ENCODE measurements around the gene ALS2. TPM values are rescaled to one million over a fixed set of nuclear protein-coding genes. Genes with fewer than 3 reads are reported as not detected.

The ALS2 gene
- total RNA-seq, 1 experiment from 2014 or later, result 28.4 TPM

DNA sequence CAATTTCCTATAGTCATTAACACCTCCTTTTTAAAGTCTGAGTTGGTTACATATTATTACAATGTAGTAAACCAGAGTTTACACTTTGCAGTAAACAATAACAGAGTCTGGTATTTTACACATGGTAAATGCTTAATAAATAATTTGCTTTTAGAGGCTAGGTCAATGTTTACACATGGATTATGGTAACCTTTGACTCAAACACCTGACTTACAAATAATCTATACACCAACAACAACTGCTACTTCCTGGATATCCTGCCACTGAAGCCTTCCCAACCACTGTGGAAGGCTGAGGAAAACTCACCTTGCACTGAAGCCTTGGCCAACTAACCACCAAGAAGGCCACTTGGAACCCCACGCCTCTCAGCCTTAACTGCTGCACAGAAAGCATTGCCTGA is 5.4 kb downstream of the ALS2 start:
- Histone ChIP-seq H2BK20ac (ENCODE audit: low read depth, low read length, poor library complexity, severe bottlenecking) (no peak overlapping the region), H3K9me3 (ENCODE audit: control insufficient read depth, low read depth, low read length) (no peaks in the 10 kb centered on the region), H3K27ac (ENCODE audit: insufficient read length, low read depth, low read length) (no peak overlapping the region), H3K79me1 (ENCODE audit: insufficient read depth, low read depth, low read length, poor library complexity, severe bottlenecking) (no peaks in the 10 kb centered on the region), H4K8ac (replicated peaks; ENCODE audit: insufficient read length, low read depth, low read length) (no peak overlapping the region), H3K27me3 (ENCODE audit: insufficient read depth, low read length) (no peaks in the 10 kb centered on the region), H2AFZ (ENCODE audit: low read length) (no peak overlapping the region), H3K4me1 (ENCODE audit: insufficient read depth, low read length) (peaks cover 6% of the 10 kb centered on the region; the same call in 1 of the 2 replicates), H2BK12ac (ENCODE audit: insufficient read length, low read depth, low read length) (no peak overlapping the region), H4K91ac (ENCODE audit: insufficient read length, low read depth, low read length) (no peak overlapping the region), H3K23ac (ENCODE audit: insufficient read length, low read depth, low read length) (no peak overlapping the region), H2BK5ac (ENCODE audit: insufficient read length, low read length) (no peak overlapping the region), H2BK120ac (ENCODE audit: low read depth, low read length, poor library complexity, severe bottlenecking) (no peak overlapping the region), H2AK5ac (ENCODE audit: insufficient read length, low read length) (no peak overlapping the region), H4K20me1 (ENCODE audit: control insufficient read depth, insufficient read depth, insufficient read length) (no peaks in the 10 kb centered on the region), H4K5ac (ENCODE audit: insufficient read length, low read depth, low read length) (no peak overlapping the region), H3K4ac (ENCODE audit: low read depth, low read length) (no peak overlapping the region), H3K4me2 (ENCODE audit: insufficient read depth, insufficient read length, low read length) (no peak overlapping the region), H2BK15ac (ENCODE audit: low read depth, low read length) (no peak overlapping the region), H3K14ac (ENCODE audit: insufficient read depth, low read length) (no peak overlapping the region), H3K18ac (ENCODE audit: insufficient read length, low read depth, low read length) (no peak overlapping the region), H3K23me2 (ENCODE audit: insufficient read length, low read depth, low read length, poor library complexity, severe bottlenecking) (peaks cover 6% of the 10 kb centered on the region), H3K9ac (ENCODE audit: extremely low read depth, insufficient read length, low read length) (no peak overlapping the region), H3T11ph (ENCODE audit: low read length) (no peak overlapping the region), H3K79me2 (ENCODE audit: insufficient read depth, low read length) (peaks cover 17% of the 10 kb centered on the region; the same call in 1 of the 2 replicates), H3K56ac (ENCODE audit: insufficient read length, low read depth, low read length) (no peak overlapping the region)
- DNase-seq, result no peak
- TF ChIP-seq, protein P1, sequence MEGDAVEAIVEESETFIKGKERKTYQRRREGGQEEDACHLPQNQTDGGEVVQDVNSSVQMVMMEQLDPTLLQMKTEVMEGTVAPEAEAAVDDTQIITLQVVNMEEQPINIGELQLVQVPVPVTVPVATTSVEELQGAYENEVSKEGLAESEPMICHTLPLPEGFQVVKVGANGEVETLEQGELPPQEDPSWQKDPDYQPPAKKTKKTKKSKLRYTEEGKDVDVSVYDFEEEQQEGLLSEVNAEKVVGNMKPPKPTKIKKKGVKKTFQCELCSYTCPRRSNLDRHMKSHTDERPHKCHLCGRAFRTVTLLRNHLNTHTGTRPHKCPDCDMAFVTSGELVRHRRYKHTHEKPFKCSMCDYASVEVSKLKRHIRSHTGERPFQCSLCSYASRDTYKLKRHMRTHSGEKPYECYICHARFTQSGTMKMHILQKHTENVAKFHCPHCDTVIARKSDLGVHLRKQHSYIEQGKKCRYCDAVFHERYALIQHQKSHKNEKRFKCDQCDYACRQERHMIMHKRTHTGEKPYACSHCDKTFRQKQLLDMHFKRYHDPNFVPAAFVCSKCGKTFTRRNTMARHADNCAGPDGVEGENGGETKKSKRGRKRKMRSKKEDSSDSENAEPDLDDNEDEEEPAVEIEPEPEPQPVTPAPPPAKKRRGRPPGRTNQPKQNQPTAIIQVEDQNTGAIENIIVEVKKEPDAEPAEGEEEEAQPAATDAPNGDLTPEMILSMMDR (conservative IDR thresholded peaks at IDR 0.05), result no peak
- Mint-ChIP-seq H3K4me3 (no peak overlapping the region), H3K27me3 (ENCODE audit: low read depth) (no peaks in the 10 kb centered on the region), H3K4me1 (peaks cover 39 to 52% of the 10 kb centered on the region in 2 experiments), H3K9me3 (no peaks in the 10 kb centered on the region), H3K36me3 (ENCODE audit: insufficient read depth in 1 of 3, low read depth in 3 of 3) (no peaks in the 10 kb centered on the region; a peak in 1 of 7 replicates), H3K27ac (peak overlapping the region in 2 of 3 experiments; percentile 56 to 91; a peak in 4 of 7 replicates)
- WGBS (ENCODE audit: extremely low coverage, insufficient read length, low lambda C conversion rate), result no CpG with 5 or more reads among the region's 1 CpG
